ENCODE results near the gene NTMT1. TPM values are rescaled to one million over a fixed set of nuclear protein-coding genes. Genes with fewer than 3 reads are reported as not detected.
"Not testable (repeated sequence)": the region's sequence is repeated elsewhere in the genome, so short reads cannot be mapped to it uniquely, and the experiment has no call there.

Gene NTMT1
- total RNA-seq, 2 experiments from 2014 or later = 50.7 to 52.5 TPM

GRCh38 chr9:129590466-129590865 is 35.5 kb upstream of the NTMT1 start:
- intact Hi-C loops (cut with DNase I, micrococcal nuclease) = no loop called here
- Mint-ChIP-seq H3K27ac (no peak overlapping the region), H3K4me1 (ENCODE audit: low read depth) (peaks cover 17% of the 10 kb centered on the region), H3K9me3 (no peaks in the 10 kb centered on the region), H3K4me3 (no peak overlapping the region), H3K27me3 (no peaks in the 10 kb centered on the region), H3K36me3 (ENCODE audit: low read depth) (no peaks in the 10 kb centered on the region)
- no peaks in the 10 kb centered on the region for H3K27me3 ChIP-seq (ENCODE audit: control insufficient read depth in 1 of 2, insufficient read depth in 2 of 2, low read length in 2 of 2)
- H3K27ac ChIP-seq (ENCODE audit: low read depth in 1 of 2, low read length in 2 of 2) = no peak overlapping the region
- TF ChIP-seq, protein P1, sequence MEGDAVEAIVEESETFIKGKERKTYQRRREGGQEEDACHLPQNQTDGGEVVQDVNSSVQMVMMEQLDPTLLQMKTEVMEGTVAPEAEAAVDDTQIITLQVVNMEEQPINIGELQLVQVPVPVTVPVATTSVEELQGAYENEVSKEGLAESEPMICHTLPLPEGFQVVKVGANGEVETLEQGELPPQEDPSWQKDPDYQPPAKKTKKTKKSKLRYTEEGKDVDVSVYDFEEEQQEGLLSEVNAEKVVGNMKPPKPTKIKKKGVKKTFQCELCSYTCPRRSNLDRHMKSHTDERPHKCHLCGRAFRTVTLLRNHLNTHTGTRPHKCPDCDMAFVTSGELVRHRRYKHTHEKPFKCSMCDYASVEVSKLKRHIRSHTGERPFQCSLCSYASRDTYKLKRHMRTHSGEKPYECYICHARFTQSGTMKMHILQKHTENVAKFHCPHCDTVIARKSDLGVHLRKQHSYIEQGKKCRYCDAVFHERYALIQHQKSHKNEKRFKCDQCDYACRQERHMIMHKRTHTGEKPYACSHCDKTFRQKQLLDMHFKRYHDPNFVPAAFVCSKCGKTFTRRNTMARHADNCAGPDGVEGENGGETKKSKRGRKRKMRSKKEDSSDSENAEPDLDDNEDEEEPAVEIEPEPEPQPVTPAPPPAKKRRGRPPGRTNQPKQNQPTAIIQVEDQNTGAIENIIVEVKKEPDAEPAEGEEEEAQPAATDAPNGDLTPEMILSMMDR (IDR thresholded peaks at IDR 0.05) = no peak
- ChIA-PET CTCF (no interaction called here), POLR2A (interaction anchor here (0.6 kb wide), 1 partner anchor 9 kb away, joined by 3 read pairs; no protein-coding TSS in a partner anchor)
- H3K36me3 ChIP-seq (ENCODE audit: insufficient read depth, low read length) = no peaks in the 10 kb centered on the region
- peaks cover 16% of the 10 kb centered on the region for H3K4me1 ChIP-seq (ENCODE audit: insufficient read depth, low read length)
- ATAC-seq (ENCODE audit: poor library complexity) (no peak), DNase-seq (no peak)
- H3K4me3 ChIP-seq (ENCODE audit: low read length) = no peak overlapping the region
- no peaks in the 10 kb centered on the region for H3K9me3 ChIP-seq (ENCODE audit: control insufficient read depth in 1 of 2, insufficient read depth in 1 of 2, low read length in 2 of 2)

- Histone ChIP-seq H3K27me3 (ENCODE audit: control insufficient read depth in 1 of 2, insufficient read depth in 2 of 2, low read length in 2 of 2) (no peaks in the 10 kb centered on the region), H3K36me3 (ENCODE audit: insufficient read depth, low read length) (no peaks in the 10 kb centered on the region), H3K9me3 (ENCODE audit: control insufficient read depth in 1 of 2, insufficient read depth in 1 of 2, low read length in 2 of 2) (no peaks in the 10 kb centered on the region), H3K27ac (ENCODE audit: low read depth in 1 of 2, low read length in 2 of 2) (no peak overlapping the region), H3K4me3 (ENCODE audit: low read length) (no peak overlapping the region), H3K4me1 (ENCODE audit: insufficient read depth, low read length) (peaks cover 17% of the 10 kb centered on the region)
- Mint-ChIP-seq H3K27me3 (no peaks in the 10 kb centered on the region), H3K4me3 (no peak overlapping the region), H3K9me3 (no peaks in the 10 kb centered on the region), H3K27ac (no peak overlapping the region), H3K36me3 (ENCODE audit: low read depth) (no peaks in the 10 kb centered on the region), H3K4me1 (ENCODE audit: low read depth) (peaks cover 14% of the 10 kb centered on the region)
- TF ChIP-seq, protein P1 (IDR thresholded peaks at IDR 0.05) = no peak
- ChIA-PET CTCF (no interaction called here), POLR2A (no interaction called here)
- ATAC-seq (ENCODE audit: poor library complexity) (no peak), DNase-seq (no peak)
- intact Hi-C loops (cut with DNase I, micrococcal nuclease) = no loop called here
These were observed 34.0 kb upstream of the NTMT1 start for GRCh38 chr9:129591916-129592315.

- H3K27me3 ChIP-seq (ENCODE audit: control insufficient read depth in 1 of 2, insufficient read depth in 2 of 2, low read length in 2 of 2); H3K9me3 Mint-ChIP-seq; ATAC-seq (ENCODE audit: poor library complexity); H3K4me3 ChIP-seq (ENCODE audit: low read length); H3K27ac ChIP-seq (ENCODE audit: low read depth in 1 of 2, low read length in 2 of 2); DNase-seq; H3K36me3 ChIP-seq (ENCODE audit: insufficient read depth, low read length); H3K27ac Mint-ChIP-seq; POLR2A ChIA-PET; H3K4me1 Mint-ChIP-seq (ENCODE audit: low read depth); H3K9me3 ChIP-seq (ENCODE audit: control insufficient read depth in 1 of 2, insufficient read depth in 1 of 2, low read length in 2 of 2); intact Hi-C loops (cut with DNase I, micrococcal nuclease); H3K27me3 Mint-ChIP-seq; H3K4me3 Mint-ChIP-seq; H3K36me3 Mint-ChIP-seq (ENCODE audit: low read depth): not testable (repeated sequence)
- CTCF ChIA-PET = interaction anchor here (0.7 kb wide), 1 partner anchor 185 kb away, joined by 3 read pairs; no protein-coding TSS in a partner anchor
- peaks cover 20% of the 10 kb centered on the region for H3K4me1 ChIP-seq (ENCODE audit: insufficient read depth, low read length)
These were observed 33.2 kb upstream of the NTMT1 start for GRCh38 chr9:129592790-129593189.

DNA sequence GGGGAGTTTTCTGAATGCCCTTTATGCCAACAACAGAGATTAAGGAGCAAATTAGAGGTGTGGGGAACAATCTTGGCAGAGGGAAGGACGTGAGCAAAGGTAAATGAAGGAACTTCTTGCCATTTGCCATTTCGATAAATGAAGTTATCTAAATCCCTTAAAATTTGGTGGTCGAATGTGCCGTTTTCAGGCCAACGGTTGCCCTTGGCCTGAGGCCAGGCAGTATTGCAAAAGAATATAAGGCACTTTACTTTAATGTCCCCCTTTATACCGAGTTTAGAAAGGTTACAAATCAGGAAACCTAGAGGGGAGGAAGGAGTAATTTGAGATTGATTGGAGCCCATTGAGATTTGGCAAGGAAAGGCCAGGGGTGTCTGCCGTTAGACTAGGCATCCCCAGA is 31.3 kb upstream of the NTMT1 start:
- H3K4me1 ChIP-seq (ENCODE audit: insufficient read depth, low read length) = peaks cover 30% of the 10 kb centered on the region
- H3K36me3 ChIP-seq (ENCODE audit: insufficient read depth, low read length) = no peaks in the 10 kb centered on the region
- no peak overlapping the region for H3K4me3 Mint-ChIP-seq
- ChIA-PET POLR2A (no interaction called here), CTCF (no interaction called here)
- TF ChIP-seq, protein P1 (IDR thresholded peaks at IDR 0.05) = no peak
- ATAC-seq (ENCODE audit: poor library complexity) (no peak), DNase-seq (no peak)
- H3K4me1 Mint-ChIP-seq (ENCODE audit: low read depth) = peaks cover 16% of the 10 kb centered on the region
- no peak overlapping the region for H3K27ac ChIP-seq (ENCODE audit: low read depth in 1 of 2, low read length in 2 of 2)
- H3K27ac Mint-ChIP-seq = no peak overlapping the region
- H3K4me3 ChIP-seq (ENCODE audit: low read length) = no peak overlapping the region
- peaks cover 6% of the 10 kb centered on the region for H3K27me3 Mint-ChIP-seq
- intact Hi-C loops (cut with DNase I, micrococcal nuclease) = no loop called here
- no peaks in the 10 kb centered on the region for H3K9me3 ChIP-seq (ENCODE audit: control insufficient read depth in 1 of 2, insufficient read depth in 1 of 2, low read length in 2 of 2)
- no peaks in the 10 kb centered on the region for H3K36me3 Mint-ChIP-seq (ENCODE audit: low read depth)
- H3K27me3 ChIP-seq (ENCODE audit: control insufficient read depth in 1 of 2, insufficient read depth in 2 of 2, low read length in 2 of 2) = peaks cover 0 to 3% of the 10 kb centered on the region in 2 experiments
- H3K9me3 Mint-ChIP-seq = no peaks in the 10 kb centered on the region

Data from CD4-positive, alpha-beta T cell (primary cell).